Kidney (tissue), 14 donors: Measurements from ENCODE around the gene GLIS2. TPM values are rescaled to one million over a fixed set of nuclear protein-coding genes. Genes with fewer than 3 reads are reported as not detected.

ENCODE experiments used
- DNase-seq, 5 donors: peaks; one replicate each; pipeline ENCODE4 v3.0.0-alpha.2; 2013 to 2020
- FAIRE-seq: peaks from 2 replicates; lab custom pipeline; 2012; peaks lifted over from hg19 to GRCh38; lab: Jason Lieb, UNC
- H3K27ac ChIP-seq, 2 donors: one replicate each; pipeline ENCODE4 v1.7.0; 2013; ENCODE audit warnings: low read depth in 2 of 2, low read length in 2 of 2, inconsistent platforms in 1 of 2
- H3K27me3 ChIP-seq: one replicate; pipeline ENCODE4 v1.7.1; 2013; ENCODE audit warnings: low read length, inconsistent platforms; ENCODE audit not compliant: control insufficient read depth, insufficient read depth
- H3K36me3 ChIP-seq, 3 donors: one replicate each; pipeline versions ENCODE4 v1.7.0 to v1.7.1; 2013; ENCODE audit warnings: low read length in 3 of 3, control low read depth in 1 of 3, inconsistent platforms in 1 of 3; ENCODE audit not compliant: insufficient read depth in 3 of 3, control insufficient read depth in 2 of 3
- H3K4me1 ChIP-seq, 3 donors: one replicate each; pipeline versions ENCODE4 v1.7.0 to v1.7.1; 2013; ENCODE audit warnings: low read length in 3 of 3, inconsistent platforms in 1 of 3, low read depth in 1 of 3; ENCODE audit not compliant: control insufficient read depth in 2 of 3, insufficient read depth in 2 of 3
- H3K4me3 ChIP-seq, 3 donors: one replicate each; pipeline versions ENCODE4 v1.7.0 to v1.8.1; 2013; ENCODE audit warnings: low read length in 3 of 3, control low read depth in 1 of 3, inconsistent platforms in 1 of 3
- H3K9ac ChIP-seq, 3 donors: one replicate each; pipeline versions ENCODE4 v1.7.0 to v1.7.1; 2013; ENCODE audit warnings: low read length in 3 of 3, control low read depth in 1 of 3, inconsistent platforms in 1 of 3
- H3K9me3 ChIP-seq, 3 donors: one replicate each; pipeline versions ENCODE4 v1.7.0 to v1.7.1; 2013; ENCODE audit warnings: low read length in 3 of 3, control low read depth in 1 of 3, inconsistent platforms in 1 of 3; ENCODE audit not compliant: control insufficient read depth in 2 of 3, insufficient read depth in 1 of 3
- CTCF ChIP-seq: IDR thresholded peaks from 3 replicates; pipeline ENCODE4 v1.5.1; 2012; ENCODE audit warnings: mild to moderate bottlenecking, moderate library complexity, borderline replicate concordance; ENCODE audit not compliant: insufficient read depth; ENCODE audit errors: extremely low read depth
- intact Hi-C: fragments of 100-400 bp; cut with DNase I; formaldehyde crosslinking; loops from one replicate; pipeline ENCODE4 v1.11.1; 2022
- polyA plus RNA-seq: library from polyadenylated mRNA; stranded (reverse); fragments of 350-450 nt; fragmentation: Illumina TruSeq; extraction: RNeasy Lipid Tissue Mini Kit (QIAGEN cat#74804); gene quantifications from one replicate; pipeline ENCODE4 v1.2.3, GENCODE V29; 2014; ENCODE audit warnings: low read depth, low replicate concordance; ENCODE audit not compliant: insufficient read depth
- total RNA-seq: library from RNA; stranded (reverse); fragmentation: NEBNext Ultra II Directional; extraction: Animal tissue kit (Norgen Biotek cat#: 25700); gene quantifications from one replicate; pipeline ENCODE4 v1.2.1, GENCODE V29; 2021
- donor health status: control.
- donor health status: control.
- donor health status: control.
- donor health status: control.
- donor health status: control.
- donor health status: DM: yes; HTN: yes; CAD: no.
- donor health status: Normal renal cell carcinoma (clear cell type).

GLIS2 gene
- total and polyA plus RNA-seq, 2 donors from 2014 or later: 35.6 to 68.7 TPM

DNA sequence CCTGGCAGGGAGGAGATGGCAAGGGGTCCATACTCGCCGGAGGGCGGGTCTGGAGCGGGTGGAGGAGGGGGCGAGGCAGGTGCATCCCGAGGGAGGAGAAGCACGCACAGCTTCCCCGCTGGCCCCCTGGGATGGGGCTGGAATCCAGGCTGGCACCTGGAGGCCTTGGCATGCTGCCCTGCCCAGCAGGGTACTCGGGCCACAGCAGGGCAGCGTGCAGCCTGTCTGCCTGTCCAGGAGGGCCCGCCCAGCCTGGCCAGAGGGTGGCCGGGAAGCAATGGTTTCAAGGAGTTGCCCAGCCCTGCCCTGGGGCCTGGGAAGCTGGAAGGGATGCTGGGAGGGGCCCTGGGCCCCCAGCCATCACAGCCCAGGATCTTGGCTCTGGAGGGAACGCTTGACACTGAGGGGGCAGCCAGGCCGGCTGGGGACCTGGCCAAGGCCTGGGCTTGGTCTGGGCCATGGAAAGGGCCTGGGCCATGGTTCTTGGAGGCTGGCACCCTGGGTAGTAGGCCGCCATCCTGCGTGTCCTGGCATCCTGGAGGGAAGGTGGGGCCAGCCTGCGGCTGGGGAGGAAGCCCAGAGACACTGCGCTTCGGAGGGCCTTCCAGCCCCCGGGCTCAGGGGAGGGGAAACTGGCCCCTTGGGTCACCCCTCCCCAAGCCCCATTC lies 1.1 kb downstream of the GLIS2 start:
- DNase-seq: peak in 2 of 5 donors; percentile 40 to 92
- Histone ChIP-seq H3K9me3 (no peaks in the 10 kb centered on the region), H3K27me3 (no peaks in the 10 kb centered on the region), H3K36me3 (no peaks in the 10 kb centered on the region), H3K4me3 (peak overlapping the region; percentile 48 to 82 (median 52)), H3K4me1 (peaks cover 0 to 56% (median 42%) of the 10 kb centered on the region in 3 donors), H3K9ac (peak overlapping the region in 2 of 3 donors; percentile 80 to 84), H3K27ac (peak overlapping the region; percentile 90 to 93)
- intact Hi-C loops: no loop called here
- FAIRE-seq: no peak
- TF ChIP-seq CTCF: no peak

GRCh38 chr16:4317532-4318450 lies 1.9 kb downstream of the GLIS2 start:
- intact Hi-C loops: no loop called here
- Histone ChIP-seq H3K4me3 (peak overlapping the region in 2 of 3 donors; percentile 52 to 82), H3K4me1 (peaks cover 0 to 63% (median 46%) of the 10 kb centered on the region in 3 donors), H3K36me3 (no peaks in the 10 kb centered on the region), H3K9ac (peak overlapping the region in 2 of 3 donors; percentile 80 to 84), H3K9me3 (no peaks in the 10 kb centered on the region), H3K27me3 (no peaks in the 10 kb centered on the region), H3K27ac (peak overlapping the region; percentile 90 to 93)
- no peak for TF ChIP-seq CTCF
- peak in 4 of 5 donors; percentile 25 to 84 (median 66) for DNase-seq
- FAIRE-seq: no peak

GRCh38 chr16:4318451-4318910 lies 2.6 kb downstream of the GLIS2 start:
- DNase-seq: peak in 3 of 5 donors; percentile 12 to 62 (median 31)
- intact Hi-C loops: no loop called here
- FAIRE-seq: no peak
- peak overlapping the region in 1 of 3 donors; percentile 84 for H3K9ac ChIP-seq
- TF ChIP-seq CTCF: no peak
- H3K9me3 ChIP-seq: no peaks in the 10 kb centered on the region
- peak overlapping the region in 2 of 3 donors; percentile 52 to 82 for H3K4me3 ChIP-seq
- H3K27ac ChIP-seq: peak overlapping the region; percentile 90 to 93
- H3K36me3 ChIP-seq: no peaks in the 10 kb centered on the region
- peaks cover 0 to 69% (median 51%) of the 10 kb centered on the region in 3 donors for H3K4me1 ChIP-seq
- no peaks in the 10 kb centered on the region for H3K27me3 ChIP-seq
